ENCODE data around the gene ASB2.

ASB2 gene

DNA sequence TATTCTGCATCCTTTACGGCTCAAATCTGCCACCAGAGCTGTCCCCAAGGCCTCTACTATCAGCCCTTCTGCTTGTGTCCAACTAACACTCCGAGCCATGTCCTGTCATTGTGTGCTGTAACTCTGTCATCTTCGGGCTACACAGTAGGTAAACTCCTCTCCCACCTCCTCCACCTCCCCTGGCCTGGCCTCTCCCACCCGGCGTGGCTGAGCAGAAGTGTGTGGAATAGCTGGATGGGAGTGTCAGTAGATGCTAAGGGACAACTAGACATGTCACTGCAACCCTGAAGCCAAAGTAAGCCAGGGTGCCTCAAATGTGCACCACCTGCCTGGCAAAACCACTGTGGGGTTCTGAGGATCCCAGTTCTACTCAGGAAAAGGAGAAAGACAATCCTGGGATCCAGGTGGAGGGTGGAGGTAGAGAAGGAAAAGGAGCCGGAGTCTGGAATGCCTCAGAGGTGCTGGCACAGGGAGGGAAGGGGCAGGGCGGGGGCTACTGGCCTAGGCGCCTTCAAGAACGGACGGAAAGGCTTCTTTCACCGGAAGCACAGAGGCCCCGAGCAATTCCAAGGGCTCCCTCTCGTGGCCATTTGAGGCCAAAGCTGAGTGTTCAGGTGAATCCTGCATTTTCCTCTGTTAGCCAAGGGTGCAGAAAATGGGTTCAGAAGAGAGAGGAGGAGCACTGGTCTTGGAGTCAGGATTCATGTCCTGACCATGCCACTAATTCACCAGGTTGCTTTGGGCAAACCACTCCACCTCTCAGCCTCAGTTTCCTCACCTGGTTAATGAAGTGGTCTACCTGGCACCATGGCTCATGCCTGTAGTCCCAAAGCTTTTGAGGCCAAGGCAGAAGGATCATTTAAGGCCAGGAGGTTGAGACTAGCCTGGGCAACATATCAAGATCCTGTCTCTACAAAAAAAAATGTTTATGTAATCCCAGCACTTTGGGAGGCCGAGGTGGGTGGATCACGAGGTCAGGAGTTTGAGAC lies 69.7 kb downstream of the ASB2 start:
- TF ChIP-seq FOXP2 (optimal IDR thresholded peaks at IDR 0.05; ENCODE audit: borderline replicate concordance, extremely low read depth, extremely low read length, insufficient read depth) (no peak), TAF1 (IDR thresholded peaks at IDR 0.05; ENCODE audit: borderline replicate concordance, insufficient read depth, low read length) (no peak), SIN3A (IDR thresholded peaks at IDR 0.05; ENCODE audit: borderline replicate concordance, insufficient read depth, low read length) (no peak), POLR2AphosphoS5 (IDR thresholded peaks at IDR 0.05; ENCODE audit: low read depth, low read length) (no peak)
- TF ChIP-seq, protein P1, sequence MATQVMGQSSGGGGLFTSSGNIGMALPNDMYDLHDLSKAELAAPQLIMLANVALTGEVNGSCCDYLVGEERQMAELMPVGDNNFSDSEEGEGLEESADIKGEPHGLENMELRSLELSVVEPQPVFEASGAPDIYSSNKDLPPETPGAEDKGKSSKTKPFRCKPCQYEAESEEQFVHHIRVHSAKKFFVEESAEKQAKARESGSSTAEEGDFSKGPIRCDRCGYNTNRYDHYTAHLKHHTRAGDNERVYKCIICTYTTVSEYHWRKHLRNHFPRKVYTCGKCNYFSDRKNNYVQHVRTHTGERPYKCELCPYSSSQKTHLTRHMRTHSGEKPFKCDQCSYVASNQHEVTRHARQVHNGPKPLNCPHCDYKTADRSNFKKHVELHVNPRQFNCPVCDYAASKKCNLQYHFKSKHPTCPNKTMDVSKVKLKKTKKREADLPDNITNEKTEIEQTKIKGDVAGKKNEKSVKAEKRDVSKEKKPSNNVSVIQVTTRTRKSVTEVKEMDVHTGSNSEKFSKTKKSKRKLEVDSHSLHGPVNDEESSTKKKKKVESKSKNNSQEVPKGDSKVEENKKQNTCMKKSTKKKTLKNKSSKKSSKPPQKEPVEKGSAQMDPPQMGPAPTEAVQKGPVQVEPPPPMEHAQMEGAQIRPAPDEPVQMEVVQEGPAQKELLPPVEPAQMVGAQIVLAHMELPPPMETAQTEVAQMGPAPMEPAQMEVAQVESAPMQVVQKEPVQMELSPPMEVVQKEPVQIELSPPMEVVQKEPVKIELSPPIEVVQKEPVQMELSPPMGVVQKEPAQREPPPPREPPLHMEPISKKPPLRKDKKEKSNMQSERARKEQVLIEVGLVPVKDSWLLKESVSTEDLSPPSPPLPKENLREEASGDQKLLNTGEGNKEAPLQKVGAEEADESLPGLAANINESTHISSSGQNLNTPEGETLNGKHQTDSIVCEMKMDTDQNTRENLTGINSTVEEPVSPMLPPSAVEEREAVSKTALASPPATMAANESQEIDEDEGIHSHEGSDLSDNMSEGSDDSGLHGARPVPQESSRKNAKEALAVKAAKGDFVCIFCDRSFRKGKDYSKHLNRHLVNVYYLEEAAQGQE (IDR thresholded peaks at IDR 0.05; ENCODE audit: insufficient read depth in 1 of 2, low read depth in 2 of 2, low read length in 2 of 2) = no peak

DNA sequence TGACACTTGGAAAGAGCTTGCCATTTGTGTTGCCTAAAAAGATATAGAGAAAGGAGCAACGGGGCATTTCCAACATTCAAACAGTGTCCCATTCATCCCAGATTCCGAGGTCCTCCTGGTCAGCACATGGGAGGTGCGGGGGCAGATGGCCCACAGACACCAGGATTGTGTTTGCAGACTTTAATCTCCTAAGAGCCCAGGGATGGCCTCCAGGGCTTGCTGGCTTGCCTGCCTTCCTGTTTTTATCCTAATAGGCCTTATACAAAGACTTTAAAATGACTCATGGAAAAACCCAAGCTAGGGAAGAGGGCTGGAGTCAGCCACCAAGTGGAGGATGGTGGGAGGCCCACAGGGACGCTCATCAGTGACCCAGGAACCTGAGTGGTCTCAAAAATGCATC lies 70.7 kb downstream of the ASB2 start:
- TF ChIP-seq, protein P1 (IDR thresholded peaks at IDR 0.05; ENCODE audit: insufficient read depth in 1 of 2, low read depth in 2 of 2, low read length in 2 of 2) = no peak
- TF ChIP-seq FOXP2 (optimal IDR thresholded peaks at IDR 0.05; ENCODE audit: borderline replicate concordance, extremely low read depth, extremely low read length, insufficient read depth) (no peak), POLR2AphosphoS5 (IDR thresholded peaks at IDR 0.05; ENCODE audit: low read depth, low read length) (no peak), TAF1 (IDR thresholded peaks at IDR 0.05; ENCODE audit: borderline replicate concordance, insufficient read depth, low read length) (no peak), SIN3A (IDR thresholded peaks at IDR 0.05; ENCODE audit: borderline replicate concordance, insufficient read depth, low read length) (no peak)

DNA sequence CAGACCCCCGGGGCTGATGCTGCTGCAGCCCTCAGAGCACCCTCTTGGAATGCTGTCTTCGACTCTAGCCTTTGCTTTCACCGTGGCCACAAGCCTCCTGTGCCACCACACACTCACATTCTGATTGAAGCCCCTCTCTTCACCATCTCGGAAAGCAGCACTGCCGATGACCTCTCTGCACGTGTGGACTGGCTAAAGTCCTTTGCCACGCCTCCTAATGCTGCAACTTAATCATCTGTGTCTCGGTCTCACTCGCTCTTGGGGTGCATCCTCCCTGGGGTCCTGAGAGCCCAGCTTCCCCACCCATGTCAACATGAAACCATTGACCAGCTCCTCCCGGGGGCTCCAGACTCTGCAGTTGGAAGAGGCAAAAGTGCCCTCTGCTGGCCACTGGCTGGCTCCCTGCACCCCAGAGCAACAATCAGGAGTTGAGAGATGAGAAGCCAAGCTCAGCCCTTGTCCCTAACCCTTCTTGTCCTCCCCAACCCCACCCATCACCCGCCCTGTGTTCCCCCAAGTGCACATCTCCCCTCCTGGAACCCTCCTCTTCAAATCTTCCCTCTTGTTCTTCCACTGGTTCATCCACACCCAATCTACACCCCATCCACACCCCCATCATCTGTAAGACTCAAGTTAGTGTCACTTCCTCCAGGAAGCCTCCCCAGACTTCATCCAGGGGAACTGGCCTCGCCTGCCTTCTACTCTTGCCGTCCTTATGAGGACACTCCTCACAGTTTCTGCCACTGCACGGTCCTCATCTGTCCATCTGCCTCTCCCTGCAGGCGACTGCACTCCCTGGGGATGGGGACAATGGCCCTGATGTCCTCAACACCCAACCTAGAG lies 72.8 kb downstream of the ASB2 start:
- TF ChIP-seq POLR2AphosphoS5 (IDR thresholded peaks at IDR 0.05; ENCODE audit: low read depth, low read length) (no peak), TAF1 (IDR thresholded peaks at IDR 0.05; ENCODE audit: borderline replicate concordance, insufficient read depth, low read length) (no peak), FOXP2 (optimal IDR thresholded peaks at IDR 0.05; ENCODE audit: borderline replicate concordance, extremely low read depth, extremely low read length, insufficient read depth) (no peak), SIN3A (IDR thresholded peaks at IDR 0.05; ENCODE audit: borderline replicate concordance, insufficient read depth, low read length) (no peak)
- TF ChIP-seq, protein P1 (IDR thresholded peaks at IDR 0.05; ENCODE audit: insufficient read depth in 1 of 2, low read depth in 2 of 2, low read length in 2 of 2) = no peak

DNA sequence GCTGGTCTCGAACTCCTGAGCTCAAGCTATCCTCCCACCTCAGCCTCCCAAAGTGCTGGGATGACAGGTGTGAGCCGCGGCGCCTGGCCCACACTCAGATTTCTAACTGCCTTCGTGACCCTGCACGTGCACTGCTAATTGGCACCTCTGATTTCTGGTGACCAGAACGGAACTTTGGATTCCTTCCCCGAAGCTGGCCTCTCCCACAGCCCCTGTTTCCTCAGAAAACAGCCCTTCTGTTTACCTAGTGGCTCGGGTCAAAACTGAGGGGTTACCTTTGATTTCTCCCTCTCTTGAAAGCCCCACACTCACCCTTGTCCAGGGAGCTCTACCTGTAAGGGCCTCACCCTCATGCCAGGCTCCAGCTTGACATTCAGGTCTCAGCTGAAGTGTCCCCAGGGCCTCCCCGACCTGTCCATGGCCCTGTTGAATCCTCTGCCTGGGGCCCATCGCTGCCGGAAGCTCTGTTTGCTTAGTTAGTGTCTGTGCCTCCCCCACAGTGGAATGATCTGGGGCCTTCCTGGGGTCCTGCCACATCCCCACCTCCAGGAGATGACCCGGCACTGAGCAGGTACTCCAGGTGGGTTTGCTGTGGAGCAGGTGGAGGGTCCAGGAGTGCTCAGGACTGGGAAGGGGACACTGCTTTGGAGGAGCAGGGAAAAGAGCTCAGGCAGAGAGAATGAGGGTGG lies 73.6 kb downstream of the ASB2 start:
- TF ChIP-seq TAF1 (IDR thresholded peaks at IDR 0.05; ENCODE audit: borderline replicate concordance, insufficient read depth, low read length) = no peak
- TF ChIP-seq, protein P1 (IDR thresholded peaks at IDR 0.05; ENCODE audit: insufficient read depth in 1 of 2, low read depth in 2 of 2, low read length in 2 of 2) = no peak
- no peak for TF ChIP-seq POLR2AphosphoS5 (IDR thresholded peaks at IDR 0.05; ENCODE audit: low read depth, low read length)
- TF ChIP-seq SIN3A (IDR thresholded peaks at IDR 0.05; ENCODE audit: borderline replicate concordance, insufficient read depth, low read length) = no peak
- TF ChIP-seq FOXP2 (optimal IDR thresholded peaks at IDR 0.05; ENCODE audit: borderline replicate concordance, extremely low read depth, extremely low read length, insufficient read depth) = no peak

Measured in PFSK-1 (cell line).